ENCODE measurements around the gene ITGB1BP1. TPM values are rescaled to one million over a fixed set of nuclear protein-coding genes. Genes with fewer than 3 reads are reported as not detected.
A peak's percentile ranks its signal among the peaks of the same experiment; 100 is the strongest.

The ITGB1BP1 gene
- total and polyA plus RNA-seq, 9 of the 15 experiments (the other 6 are each of a cell fraction or from before 2014, with no cell fraction given): 37.8 to 95.3 (median 50.4) TPM

GRCh38 chr2:9394816-9395215 is 28.5 kb downstream of the ITGB1BP1 start (continued):
- TF ChIP-seq, protein P1, sequence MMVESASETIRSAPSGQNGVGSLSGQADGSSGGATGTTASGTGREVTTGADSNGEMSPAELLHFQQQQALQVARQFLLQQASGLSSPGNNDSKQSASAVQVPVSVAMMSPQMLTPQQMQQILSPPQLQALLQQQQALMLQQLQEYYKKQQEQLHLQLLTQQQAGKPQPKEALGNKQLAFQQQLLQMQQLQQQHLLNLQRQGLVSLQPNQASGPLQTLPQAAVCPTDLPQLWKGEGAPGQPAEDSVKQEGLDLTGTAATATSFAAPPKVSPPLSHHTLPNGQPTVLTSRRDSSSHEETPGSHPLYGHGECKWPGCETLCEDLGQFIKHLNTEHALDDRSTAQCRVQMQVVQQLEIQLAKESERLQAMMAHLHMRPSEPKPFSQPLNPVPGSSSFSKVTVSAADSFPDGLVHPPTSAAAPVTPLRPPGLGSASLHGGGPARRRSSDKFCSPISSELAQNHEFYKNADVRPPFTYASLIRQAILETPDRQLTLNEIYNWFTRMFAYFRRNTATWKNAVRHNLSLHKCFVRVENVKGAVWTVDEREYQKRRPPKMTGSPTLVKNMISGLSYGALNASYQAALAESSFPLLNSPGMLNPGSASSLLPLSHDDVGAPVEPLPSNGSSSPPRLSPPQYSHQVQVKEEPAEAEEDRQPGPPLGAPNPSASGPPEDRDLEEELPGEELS (CRISPR knock-in tag; IDR thresholded peaks at IDR 0.05; ENCODE audit: borderline replicate concordance): no peak
- TF ChIP-seq SUPT5H (IDR thresholded peaks at IDR 0.05) (no peak), NFATC3 (IDR thresholded peaks at IDR 0.05) (no peak)
- TF ChIP-seq, protein P2, sequence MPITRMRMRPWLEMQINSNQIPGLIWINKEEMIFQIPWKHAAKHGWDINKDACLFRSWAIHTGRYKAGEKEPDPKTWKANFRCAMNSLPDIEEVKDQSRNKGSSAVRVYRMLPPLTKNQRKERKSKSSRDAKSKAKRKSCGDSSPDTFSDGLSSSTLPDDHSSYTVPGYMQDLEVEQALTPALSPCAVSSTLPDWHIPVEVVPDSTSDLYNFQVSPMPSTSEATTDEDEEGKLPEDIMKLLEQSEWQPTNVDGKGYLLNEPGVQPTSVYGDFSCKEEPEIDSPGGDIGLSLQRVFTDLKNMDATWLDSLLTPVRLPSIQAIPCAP (CRISPR knock-in tag; IDR thresholded peaks at IDR 0.05; ENCODE audit: borderline replicate concordance): no peak

GRCh38 chr2:9392898-9393765 is 30.2 kb downstream of the ITGB1BP1 start:
- TF ChIP-seq, protein P3, sequence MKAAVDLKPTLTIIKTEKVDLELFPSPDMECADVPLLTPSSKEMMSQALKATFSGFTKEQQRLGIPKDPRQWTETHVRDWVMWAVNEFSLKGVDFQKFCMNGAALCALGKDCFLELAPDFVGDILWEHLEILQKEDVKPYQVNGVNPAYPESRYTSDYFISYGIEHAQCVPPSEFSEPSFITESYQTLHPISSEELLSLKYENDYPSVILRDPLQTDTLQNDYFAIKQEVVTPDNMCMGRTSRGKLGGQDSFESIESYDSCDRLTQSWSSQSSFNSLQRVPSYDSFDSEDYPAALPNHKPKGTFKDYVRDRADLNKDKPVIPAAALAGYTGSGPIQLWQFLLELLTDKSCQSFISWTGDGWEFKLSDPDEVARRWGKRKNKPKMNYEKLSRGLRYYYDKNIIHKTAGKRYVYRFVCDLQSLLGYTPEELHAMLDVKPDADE (conservative IDR thresholded peaks at IDR 0.05; ENCODE audit: control insufficient read depth, low read depth, low read length): no peak
- TF ChIP-seq EGR1 (conservative IDR thresholded peaks at IDR 0.05): peak; percentile 35; the same call in 1 of the 2 replicates
- no peak overlapping the region for H3K27ac ChIP-seq (ENCODE audit: extremely low read depth, low read depth, low read length)
- no peaks in the 10 kb centered on the region for H4K20me1 ChIP-seq (replicated peaks; ENCODE audit: control insufficient read depth, insufficient read depth, low read length)
- H3K79me2 ChIP-seq (ENCODE audit: control insufficient read depth, insufficient read depth, low read length): no peaks in the 10 kb centered on the region
- in situ Hi-C loops (cut with MboI): no loop called here
- 49% methylated on average over 13 of the region's 28 CpGs for WGBS (ENCODE audit: insufficient coverage, low coverage, missing lambda C conversion rate)
- FAIRE-seq (peak; percentile 29), ATAC-seq (no peak), DNase-seq (ENCODE audit: extremely low read depth in 1 of 4, low spot score in 3 of 4) (no peak)
- POLR2A ChIA-PET: interaction anchor here (0.7 to 0.8 kb wide), 2 partner anchors 11 to 61 kb away, joined by 3 to 4 read pairs; no protein-coding TSS in a partner anchor
- H3K9ac ChIP-seq (ENCODE audit: insufficient read depth in 1 of 2, low read depth in 2 of 2, low read length in 2 of 2): no peak overlapping the region
- H3K4me3 ChIP-seq: no peak overlapping the region
- H2AFZ ChIP-seq (ENCODE audit: low read depth, low read length): no peak overlapping the region
- no peaks in the 10 kb centered on the region for H3K27me3 ChIP-seq (ENCODE audit: control insufficient read depth in 2 of 2, insufficient read depth in 2 of 2, low read length in 2 of 2)
- intact Hi-C loops (cut with micrococcal nuclease): no loop called here
- no peaks in the 10 kb centered on the region for H3K36me3 ChIP-seq (ENCODE audit: control insufficient read depth, insufficient read depth, low read length)
- no peak overlapping the region for H3K4me2 ChIP-seq (ENCODE audit: insufficient read depth, low read length)
- CTCF ChIA-PET (ENCODE audit: low intra/inter-chr PET ratio): no interaction called here
- H3K9me3 ChIP-seq (replicated peaks; ENCODE audit: control insufficient read depth, insufficient read depth, low read depth, low read length): no peaks in the 10 kb centered on the region
- no peaks in the 10 kb centered on the region for H3K9me1 ChIP-seq (ENCODE audit: control insufficient read depth, insufficient read depth, low read length)
- H3K4me1 ChIP-seq (replicated peaks in 1 of 2; ENCODE audit: control insufficient read depth in 2 of 2, insufficient read depth in 2 of 2, low read length in 2 of 2): peaks cover 0 to 13% of the 10 kb centered on the region in 2 experiments; a peak in 2 of 5 replicates
- BruUV-seq (replicated peaks): no TSS peak
